ENCODE data around the gene DUSP8.

DUSP8 gene

DNA sequence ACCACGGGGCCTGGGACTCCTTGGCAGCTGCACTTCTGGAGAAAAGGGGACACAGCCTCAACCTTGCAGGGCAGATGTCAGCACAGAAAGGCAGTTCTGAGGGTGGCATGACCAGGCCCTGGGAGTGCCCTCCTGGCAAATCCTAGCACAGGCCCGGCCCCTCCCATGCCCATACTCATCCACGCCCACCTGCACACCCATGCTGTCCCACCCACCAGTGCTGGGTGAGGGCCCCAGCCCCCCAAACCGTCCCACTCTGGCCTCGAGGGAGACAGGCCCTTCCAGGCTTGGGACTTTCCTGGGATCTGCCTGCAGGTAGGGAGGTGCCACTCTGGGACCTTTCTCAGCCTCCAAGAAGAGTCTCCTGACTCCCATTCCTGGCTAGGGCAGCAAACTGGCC lies 10.1 kb downstream of the DUSP8 start:
- Histone ChIP-seq H3K79me2 (ENCODE audit: insufficient read depth, low read length) (no peaks in the 10 kb centered on the region), H3K9ac (ENCODE audit: low read depth, low read length, poor library complexity, severe bottlenecking) (no peak overlapping the region), H3K36me3 (ENCODE audit: insufficient read depth, low read length) (no peaks in the 10 kb centered on the region), H3K4me1 (ENCODE audit: insufficient read depth, low read length, poor library complexity, severe bottlenecking) (no peaks in the 10 kb centered on the region), H3K9me3 (ENCODE audit: insufficient read depth, low read depth, low read length) (no peaks in the 10 kb centered on the region), H2AFZ (ENCODE audit: low read length) (no peak overlapping the region), H3F3A (ENCODE audit: low read depth) (no peaks in the 10 kb centered on the region), H4K20me1 (ENCODE audit: insufficient read depth, low read length, poor library complexity, severe bottlenecking) (no peaks in the 10 kb centered on the region), H3K4me3 (ENCODE audit: low read length, poor library complexity, severe bottlenecking) (no peak overlapping the region), H3K4me2 (ENCODE audit: low read depth, low read length, poor library complexity, severe bottlenecking) (no peak overlapping the region), H3K27me3 (ENCODE audit: insufficient read depth, low read length, poor library complexity, severe bottlenecking) (no peaks in the 10 kb centered on the region), H3K9me2 (replicated peaks; ENCODE audit: low read depth, low read length) (no peaks in the 10 kb centered on the region)
- TF ChIP-seq, protein P1, sequence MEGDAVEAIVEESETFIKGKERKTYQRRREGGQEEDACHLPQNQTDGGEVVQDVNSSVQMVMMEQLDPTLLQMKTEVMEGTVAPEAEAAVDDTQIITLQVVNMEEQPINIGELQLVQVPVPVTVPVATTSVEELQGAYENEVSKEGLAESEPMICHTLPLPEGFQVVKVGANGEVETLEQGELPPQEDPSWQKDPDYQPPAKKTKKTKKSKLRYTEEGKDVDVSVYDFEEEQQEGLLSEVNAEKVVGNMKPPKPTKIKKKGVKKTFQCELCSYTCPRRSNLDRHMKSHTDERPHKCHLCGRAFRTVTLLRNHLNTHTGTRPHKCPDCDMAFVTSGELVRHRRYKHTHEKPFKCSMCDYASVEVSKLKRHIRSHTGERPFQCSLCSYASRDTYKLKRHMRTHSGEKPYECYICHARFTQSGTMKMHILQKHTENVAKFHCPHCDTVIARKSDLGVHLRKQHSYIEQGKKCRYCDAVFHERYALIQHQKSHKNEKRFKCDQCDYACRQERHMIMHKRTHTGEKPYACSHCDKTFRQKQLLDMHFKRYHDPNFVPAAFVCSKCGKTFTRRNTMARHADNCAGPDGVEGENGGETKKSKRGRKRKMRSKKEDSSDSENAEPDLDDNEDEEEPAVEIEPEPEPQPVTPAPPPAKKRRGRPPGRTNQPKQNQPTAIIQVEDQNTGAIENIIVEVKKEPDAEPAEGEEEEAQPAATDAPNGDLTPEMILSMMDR (conservative IDR thresholded peaks at IDR 0.05; ENCODE audit: low read length): no peak
- no peak for TF ChIP-seq EZH2phosphoT487 (IDR thresholded peaks at IDR 0.05; ENCODE audit: borderline replicate concordance)

DNA sequence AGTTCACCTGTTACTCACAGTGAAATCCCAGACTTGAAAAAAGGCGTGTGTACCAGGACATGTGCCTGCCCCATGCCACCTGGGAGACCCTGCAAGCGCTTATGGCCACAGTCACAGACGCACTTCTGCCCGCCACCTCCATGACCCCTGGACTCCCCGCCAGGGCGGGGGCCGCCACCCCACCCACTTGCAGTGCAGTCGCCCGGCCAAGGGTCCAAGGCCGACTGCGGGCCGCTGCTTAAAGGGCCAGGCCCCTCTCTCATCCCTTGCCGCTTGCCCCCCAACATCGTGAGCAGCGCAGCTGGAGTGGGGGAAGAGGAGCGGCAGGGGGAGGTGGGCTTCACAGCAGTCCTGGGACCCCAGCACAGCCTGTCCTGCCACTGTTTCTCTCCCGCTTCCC lies 10.8 kb downstream of the DUSP8 start:
- no peaks in the 10 kb centered on the region for H3K27me3 ChIP-seq (ENCODE audit: insufficient read depth, low read length, poor library complexity, severe bottlenecking)
- H3F3A ChIP-seq (ENCODE audit: low read depth): no peaks in the 10 kb centered on the region
- H2AFZ ChIP-seq (ENCODE audit: low read length): no peak overlapping the region
- H3K4me2 ChIP-seq (ENCODE audit: low read depth, low read length, poor library complexity, severe bottlenecking): no peak overlapping the region
- H3K9me2 ChIP-seq (replicated peaks; ENCODE audit: low read depth, low read length): no peaks in the 10 kb centered on the region
- no peaks in the 10 kb centered on the region for H3K36me3 ChIP-seq (ENCODE audit: insufficient read depth, low read length)
- no peaks in the 10 kb centered on the region for H4K20me1 ChIP-seq (ENCODE audit: insufficient read depth, low read length, poor library complexity, severe bottlenecking)
- no peaks in the 10 kb centered on the region for H3K4me1 ChIP-seq (ENCODE audit: insufficient read depth, low read length, poor library complexity, severe bottlenecking)
- no peaks in the 10 kb centered on the region for H3K9me3 ChIP-seq (ENCODE audit: insufficient read depth, low read depth, low read length)
- no peak for TF ChIP-seq EZH2phosphoT487 (IDR thresholded peaks at IDR 0.05; ENCODE audit: borderline replicate concordance)
- TF ChIP-seq, protein P1 (conservative IDR thresholded peaks at IDR 0.05; ENCODE audit: low read length): no peak
- H3K9ac ChIP-seq (ENCODE audit: low read depth, low read length, poor library complexity, severe bottlenecking): no peak overlapping the region
- no peak overlapping the region for H3K4me3 ChIP-seq (ENCODE audit: low read length, poor library complexity, severe bottlenecking)
- H3K79me2 ChIP-seq (ENCODE audit: insufficient read depth, low read length): no peaks in the 10 kb centered on the region

DNA sequence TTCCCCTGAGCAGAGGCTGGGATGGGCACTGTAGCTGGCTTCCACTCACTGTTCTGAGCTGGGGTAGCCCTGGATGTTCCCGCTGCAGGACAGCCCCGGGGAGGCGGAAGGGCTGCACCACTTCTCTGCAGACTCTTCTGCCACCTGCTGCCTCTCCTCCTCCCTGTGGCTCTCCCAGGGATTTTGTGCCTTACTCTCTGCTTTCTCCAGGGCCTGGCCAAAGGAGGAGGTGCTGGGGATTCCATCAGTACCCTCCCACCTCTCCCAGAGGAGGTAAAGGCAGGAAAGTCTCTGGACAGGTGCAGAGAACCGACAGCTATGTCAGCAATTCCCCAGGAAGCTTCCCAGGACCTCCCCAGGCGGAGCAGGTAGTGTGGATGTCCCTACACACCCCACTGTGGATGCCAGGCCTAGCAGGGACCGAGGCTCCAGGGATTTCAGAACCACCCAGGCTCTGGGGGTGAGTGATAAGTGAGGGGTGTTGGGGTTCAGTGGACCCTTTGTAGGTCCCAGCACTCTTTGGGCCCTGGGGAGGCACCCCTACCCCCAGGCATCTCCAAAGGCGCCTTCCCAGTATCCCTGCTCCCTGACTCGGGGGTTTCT lies 11.3 kb downstream of the DUSP8 start:
- Histone ChIP-seq H3K27me3 (ENCODE audit: insufficient read depth, low read length, poor library complexity, severe bottlenecking) (no peaks in the 10 kb centered on the region), H3K4me3 (ENCODE audit: low read length, poor library complexity, severe bottlenecking) (no peak overlapping the region), H3K4me1 (ENCODE audit: insufficient read depth, low read length, poor library complexity, severe bottlenecking) (no peaks in the 10 kb centered on the region)

More for the DNA sequence above, 11.3 kb downstream of the DUSP8 start:
- H3K9ac ChIP-seq (ENCODE audit: low read depth, low read length, poor library complexity, severe bottlenecking): no peak overlapping the region
- no peak overlapping the region for H2AFZ ChIP-seq (ENCODE audit: low read length)
- no peaks in the 10 kb centered on the region for H4K20me1 ChIP-seq (ENCODE audit: insufficient read depth, low read length, poor library complexity, severe bottlenecking)
- H3K79me2 ChIP-seq (ENCODE audit: insufficient read depth, low read length): no peaks in the 10 kb centered on the region
- no peaks in the 10 kb centered on the region for H3K9me3 ChIP-seq (ENCODE audit: insufficient read depth, low read depth, low read length)
- H3K9me2 ChIP-seq (replicated peaks; ENCODE audit: low read depth, low read length): no peaks in the 10 kb centered on the region
- no peaks in the 10 kb centered on the region for H3F3A ChIP-seq (ENCODE audit: low read depth)
- no peak for TF ChIP-seq EZH2phosphoT487 (IDR thresholded peaks at IDR 0.05; ENCODE audit: borderline replicate concordance)
- TF ChIP-seq, protein P1 (conservative IDR thresholded peaks at IDR 0.05; ENCODE audit: low read length): no peak
- no peak overlapping the region for H3K4me2 ChIP-seq (ENCODE audit: low read depth, low read length, poor library complexity, severe bottlenecking)
- no peaks in the 10 kb centered on the region for H3K36me3 ChIP-seq (ENCODE audit: insufficient read depth, low read length)
